ENCODE results near the gene DNM2.

The DNM2 gene

DNA sequence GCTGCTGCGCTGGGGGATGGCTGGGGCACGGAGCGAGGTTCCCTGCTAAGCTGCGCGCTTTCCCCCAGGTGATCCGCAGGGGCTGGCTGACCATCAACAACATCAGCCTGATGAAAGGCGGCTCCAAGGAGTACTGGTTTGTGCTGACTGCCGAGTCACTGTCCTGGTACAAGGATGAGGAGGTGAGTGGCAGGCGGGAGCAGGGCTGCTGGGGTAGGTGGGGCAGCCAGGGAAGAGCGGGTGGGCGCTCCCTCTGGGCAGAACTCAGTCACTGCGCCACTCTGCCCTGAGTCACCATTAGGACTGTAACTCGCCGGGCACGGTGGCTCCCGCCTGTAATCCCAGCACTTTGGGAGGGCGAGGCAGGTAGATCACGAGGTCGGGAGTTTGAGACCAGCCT lies 94.3 kb downstream of the DNM2 start:
- DNase-seq (ENCODE audit: low read depth, low spot score): no peak

DNA sequence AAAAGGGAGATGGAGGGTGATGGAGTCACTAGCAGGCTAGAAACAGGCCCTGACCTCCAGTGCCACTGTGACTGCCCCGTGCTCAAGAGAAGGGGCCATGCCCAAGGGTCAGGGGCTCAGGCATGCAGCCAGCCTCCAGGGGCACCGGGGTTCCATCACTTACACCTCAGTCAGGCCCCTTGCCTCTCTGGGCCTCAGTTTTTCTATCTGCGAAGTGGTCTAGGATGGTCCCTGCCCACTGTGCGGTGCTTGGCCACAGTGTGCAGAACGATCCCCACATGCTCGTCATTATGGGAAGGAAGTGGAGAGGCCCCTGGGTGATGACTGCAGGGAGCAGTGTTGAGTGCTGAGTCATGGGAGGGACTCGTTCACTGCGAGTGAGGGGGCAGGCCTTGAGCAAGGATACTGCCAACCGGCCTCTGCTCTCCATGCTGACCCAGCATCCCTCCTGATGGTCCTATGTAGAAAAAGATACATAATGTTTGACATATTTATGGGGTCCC lies 95.1 kb downstream of the DNM2 start:
- peak; percentile 89 for DNase-seq (ENCODE audit: low read depth, low spot score)

DNA sequence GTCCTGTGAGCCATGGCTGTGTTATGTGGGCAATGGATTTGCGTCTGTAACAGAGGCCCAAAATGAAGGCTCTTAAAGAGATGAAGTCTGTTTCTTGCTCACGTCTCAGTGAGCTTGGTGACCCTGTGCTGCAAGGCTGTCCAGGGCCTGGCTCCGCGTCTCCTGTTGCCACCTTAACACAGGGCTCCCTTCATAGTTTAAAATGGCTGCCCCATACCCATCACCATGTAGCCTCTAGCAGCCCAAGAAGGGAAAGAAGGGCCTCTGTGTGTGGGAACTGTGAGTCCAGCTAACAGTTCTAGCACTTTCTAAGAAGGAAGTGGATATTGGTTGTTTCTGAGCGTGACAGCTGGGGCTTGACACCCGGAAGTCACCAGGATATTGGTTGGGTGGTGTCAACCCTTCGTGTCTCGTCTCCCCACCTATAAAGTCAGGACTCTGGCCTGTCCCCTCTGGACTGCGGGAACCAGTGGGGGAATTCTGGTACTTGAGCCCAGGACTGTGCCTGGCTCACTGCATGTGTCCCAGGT lies 97.2 kb downstream of the DNM2 start:
- DNase-seq (ENCODE audit: low read depth, low spot score): no peak

DNA sequence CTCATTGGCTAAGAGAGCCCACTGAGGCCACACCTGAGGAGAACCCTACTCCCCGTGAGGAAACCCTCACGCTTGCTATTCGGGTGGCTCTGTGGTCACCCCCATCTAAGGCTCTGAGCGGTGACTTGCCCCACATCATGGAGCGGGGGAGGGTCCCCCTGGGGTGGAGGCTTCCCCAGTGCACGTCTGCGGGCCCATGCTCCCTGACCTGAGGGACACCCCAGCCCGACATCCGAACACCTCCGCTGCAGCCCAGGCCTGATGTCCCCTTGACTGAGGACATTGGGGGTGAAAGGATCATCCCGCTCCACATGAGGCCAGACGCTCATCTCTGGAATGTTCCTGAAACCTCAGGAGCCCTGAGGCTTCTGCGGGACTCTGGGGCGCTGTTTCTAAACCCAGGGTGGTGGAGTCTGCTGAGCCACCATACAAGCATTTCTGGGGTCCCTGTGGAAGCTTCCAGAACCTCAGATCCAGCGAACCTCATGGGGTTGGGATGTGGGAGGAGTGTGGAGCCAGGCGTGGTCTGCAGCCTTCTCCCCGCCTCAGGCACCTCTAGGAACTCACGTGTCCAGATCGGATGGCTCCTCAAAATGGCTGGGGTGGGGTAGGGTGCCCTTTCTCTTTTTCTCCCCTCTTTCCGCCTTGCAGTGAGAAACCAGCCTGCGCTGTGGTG lies 98.2 kb downstream of the DNM2 start:
- DNase-seq (ENCODE audit: low read depth, low spot score): no peak

DNA sequence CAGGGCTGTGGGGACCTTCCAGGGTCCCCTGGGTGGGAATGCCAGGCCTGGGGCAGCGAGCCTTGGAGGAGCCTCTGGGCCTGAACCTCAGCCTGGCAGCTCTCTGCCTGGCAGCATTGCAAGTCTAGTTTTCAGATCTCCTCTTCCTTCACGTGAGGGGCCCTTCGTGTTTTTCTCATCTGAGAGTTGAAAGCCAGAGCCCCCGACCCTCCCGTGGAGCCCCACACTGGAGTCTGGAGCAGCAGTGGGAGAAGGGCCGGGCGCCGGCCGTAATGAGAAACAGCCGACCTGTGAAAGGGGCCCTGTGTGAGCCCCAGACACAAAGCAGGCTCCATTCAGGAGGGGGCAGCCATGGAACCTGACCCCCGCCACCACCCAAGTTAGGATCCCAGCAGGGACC lies 98.8 kb downstream of the DNM2 start:
- no peak for DNase-seq (ENCODE audit: low read depth, low spot score)

DNA sequence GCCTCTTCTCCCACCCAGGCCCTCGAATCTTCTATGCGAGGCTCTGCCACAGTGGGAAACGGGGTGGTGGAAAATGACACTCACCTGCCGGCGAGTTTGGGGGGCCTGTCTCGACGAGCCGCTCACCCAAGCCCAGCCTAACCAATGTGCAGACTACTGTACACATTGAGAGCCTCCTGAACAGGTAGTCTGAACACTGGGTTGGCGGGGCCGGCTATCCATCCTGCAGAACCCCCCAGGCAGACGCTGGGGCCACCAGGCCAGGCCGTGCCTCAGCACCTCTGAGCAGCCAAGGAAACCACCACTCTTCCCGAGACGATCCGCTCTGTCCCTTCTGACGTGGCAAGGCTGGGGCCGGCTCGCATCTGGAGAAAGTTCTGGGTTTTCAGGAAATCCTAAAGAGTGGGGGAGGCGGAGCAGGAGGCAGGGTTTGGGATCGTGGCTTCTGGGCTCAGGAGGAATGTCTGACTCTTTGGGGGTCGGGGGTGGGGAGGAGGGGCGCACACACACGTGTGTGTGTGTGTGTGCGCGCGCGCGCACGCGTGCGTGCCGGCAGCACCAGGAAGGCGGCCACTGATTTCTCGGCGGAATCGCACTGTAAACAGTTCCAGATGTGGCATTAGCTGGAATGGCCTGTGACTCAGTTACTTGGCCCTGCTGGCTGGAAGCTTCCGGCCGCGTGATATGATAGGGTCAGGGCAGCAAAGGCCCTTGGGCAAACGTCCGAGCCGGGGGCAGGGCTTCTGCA lies 99.6 kb downstream of the DNM2 start:
- DNase-seq (ENCODE audit: low read depth, low spot score): peak; percentile 25

DNA sequence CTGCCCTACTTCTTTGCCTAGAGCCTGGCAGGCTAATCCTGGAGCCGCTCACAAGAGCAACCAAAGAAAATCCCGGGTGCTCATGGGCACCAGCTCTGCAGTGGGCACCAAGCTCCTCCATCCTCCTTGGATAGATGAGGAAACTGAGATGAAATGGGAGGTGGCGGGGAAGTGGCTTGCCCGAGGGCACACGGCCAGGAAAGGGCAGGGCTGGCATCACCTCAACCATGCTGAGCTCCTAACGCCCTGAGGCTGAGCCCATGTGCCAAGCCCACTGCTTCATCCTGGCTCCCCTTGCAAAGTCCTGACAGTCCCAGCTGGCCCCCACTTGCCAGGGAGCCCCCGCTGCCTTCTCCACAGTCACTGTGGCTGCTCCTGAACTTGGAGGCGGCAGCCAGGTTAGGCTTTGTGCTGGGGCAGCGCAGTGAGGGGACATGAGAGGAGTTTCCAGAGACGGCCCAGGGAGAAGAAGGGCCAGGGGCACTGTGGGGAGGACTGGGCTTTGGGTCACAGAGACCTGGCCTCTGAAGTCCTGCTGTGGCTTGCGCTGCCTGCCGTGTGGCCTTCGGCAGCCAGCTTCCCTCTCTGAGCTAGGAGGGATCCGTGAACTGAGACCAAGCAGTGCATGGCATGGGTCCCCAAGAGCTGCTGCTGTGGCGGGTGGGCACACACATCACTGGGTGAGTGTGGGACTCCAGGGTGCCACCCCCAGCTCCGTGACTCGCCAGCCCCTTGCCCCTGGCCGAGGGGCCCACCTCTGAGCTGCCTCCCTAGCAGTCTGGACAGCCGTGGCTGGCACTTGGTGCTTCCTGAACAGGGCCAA lies 100.6 kb downstream of the DNM2 start:
- DNase-seq (ENCODE audit: low read depth, low spot score): no peak

DNA sequence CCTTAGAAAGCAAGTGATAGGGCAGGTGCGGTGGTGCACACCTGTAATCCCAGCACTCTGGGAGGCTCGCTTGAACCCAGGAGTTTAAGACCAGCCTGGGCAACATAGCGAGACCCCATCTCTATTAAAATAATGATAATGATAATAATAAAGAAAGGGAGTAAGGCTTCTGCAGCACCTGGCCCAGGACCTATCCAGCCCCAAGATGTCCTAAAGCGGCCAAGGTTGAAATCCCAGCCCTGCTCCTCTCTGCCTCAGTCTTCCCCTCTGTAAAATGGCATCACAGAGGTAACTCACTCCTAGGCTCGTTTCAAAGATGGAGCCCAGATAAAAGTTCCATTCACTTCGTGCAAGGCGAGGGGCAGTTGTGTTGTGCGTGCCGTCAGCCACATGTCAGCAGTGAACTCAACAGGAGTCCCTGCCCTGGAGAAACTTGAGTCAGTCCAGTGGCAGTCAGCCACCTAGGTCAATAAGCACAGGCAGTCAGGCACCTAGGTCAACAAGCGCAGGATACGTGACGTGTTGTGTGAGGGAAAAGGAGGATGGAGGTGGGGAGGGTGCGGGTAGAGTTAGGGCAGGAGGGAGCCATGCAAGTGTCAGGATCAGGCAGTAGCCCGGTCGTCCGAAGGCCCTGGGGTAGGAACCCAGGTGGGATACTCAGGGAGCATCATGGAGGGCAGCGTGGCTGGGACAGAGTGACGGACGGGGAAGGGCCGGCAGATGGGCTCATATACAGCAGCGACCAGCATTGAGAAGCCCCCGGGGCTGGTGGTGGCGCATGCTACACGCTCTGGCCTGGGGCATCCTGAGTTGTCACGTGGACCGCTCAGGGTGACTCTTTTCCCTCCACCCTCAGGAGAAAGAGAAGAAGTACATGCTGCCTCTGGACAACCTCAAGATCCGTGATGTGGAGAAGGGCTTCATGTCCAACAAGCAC lies 101.5 kb downstream of the DNM2 start:
- DNase-seq (ENCODE audit: low read depth, low spot score): no peak

DNA sequence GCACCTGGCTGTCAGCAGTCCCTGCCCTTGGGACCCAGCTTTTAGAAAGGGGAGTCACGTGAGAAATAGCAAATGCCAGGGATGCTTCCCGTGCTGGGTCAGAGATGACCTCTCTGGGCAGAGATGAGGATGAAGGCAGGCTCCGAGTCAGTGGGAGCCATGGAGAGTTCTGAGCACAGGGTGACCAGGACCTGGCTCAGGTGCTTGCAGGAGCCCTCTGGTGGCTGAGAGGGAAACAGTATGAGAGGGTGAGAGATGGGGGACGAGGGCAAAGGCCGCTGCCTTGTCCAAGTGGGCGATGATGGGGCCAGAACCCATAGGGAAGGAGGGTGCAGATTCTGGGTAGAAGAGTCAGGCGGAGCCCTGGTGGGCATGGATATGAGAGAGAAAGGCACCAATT lies 102.3 kb downstream of the DNM2 start:
- no peak for DNase-seq (ENCODE audit: low read depth, low spot score)

DNA sequence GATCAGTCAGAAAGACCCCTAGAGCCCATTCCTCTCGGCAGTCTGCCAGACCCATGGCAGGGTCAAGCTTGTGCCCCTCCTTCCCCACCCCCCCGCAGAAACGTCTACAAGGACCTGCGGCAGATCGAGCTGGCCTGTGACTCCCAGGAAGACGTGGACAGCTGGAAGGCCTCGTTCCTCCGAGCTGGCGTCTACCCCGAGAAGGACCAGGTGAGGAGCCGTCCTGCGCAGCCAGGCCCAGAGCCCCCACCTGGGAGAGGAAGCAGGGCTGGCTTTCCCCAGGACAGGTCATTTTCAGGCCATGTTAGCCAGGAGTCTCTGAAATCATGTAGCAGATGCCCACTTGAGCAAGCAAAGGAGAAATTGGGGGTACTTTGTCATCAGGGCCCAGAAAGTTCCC lies 105.8 kb downstream of the DNM2 start:
- DNase-seq (ENCODE audit: low read depth, low spot score): no peak

DNA sequence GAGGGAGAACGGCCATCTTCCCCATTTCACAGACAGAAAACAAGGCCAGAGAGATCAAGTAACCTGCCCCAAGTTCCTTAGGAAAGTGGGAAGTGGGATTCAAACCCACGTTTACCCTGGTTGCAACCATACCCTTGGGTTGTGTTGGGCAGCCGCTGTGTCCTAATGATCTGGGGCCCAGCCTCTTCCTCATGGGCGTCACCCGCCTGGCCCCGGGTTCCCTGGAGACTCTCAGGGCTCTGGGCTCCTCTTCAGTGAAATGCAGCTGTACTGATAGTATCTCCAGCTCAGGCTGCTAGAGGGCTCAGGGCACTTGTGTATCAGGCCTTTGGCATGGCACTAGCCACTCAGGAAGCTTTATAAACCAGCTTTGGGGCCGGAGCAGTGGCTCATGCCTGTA lies 108.4 kb downstream of the DNM2 start:
- DNase-seq (ENCODE audit: low read depth, low spot score): no peak

DNA sequence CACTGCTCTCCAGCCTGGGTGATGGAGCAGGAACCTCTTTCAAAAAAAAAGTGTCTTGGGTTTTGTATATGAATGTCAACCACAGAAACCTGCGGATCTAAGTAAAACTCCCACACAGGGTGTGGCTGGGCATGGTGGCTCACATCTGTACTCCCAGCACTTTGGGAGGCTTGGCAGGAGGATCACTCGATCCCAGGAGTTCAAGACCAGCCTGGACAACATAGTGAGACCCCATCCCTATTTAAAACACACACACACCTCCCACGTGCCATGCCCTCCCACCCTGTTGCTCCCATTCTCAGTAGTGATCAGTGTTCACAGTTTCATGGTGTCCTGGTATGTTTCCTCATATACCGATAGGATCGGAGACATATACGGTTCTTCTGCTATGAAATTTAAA lies 109.0 kb downstream of the DNM2 start:
- no peak for DNase-seq (ENCODE audit: low read depth, low spot score)

DNA sequence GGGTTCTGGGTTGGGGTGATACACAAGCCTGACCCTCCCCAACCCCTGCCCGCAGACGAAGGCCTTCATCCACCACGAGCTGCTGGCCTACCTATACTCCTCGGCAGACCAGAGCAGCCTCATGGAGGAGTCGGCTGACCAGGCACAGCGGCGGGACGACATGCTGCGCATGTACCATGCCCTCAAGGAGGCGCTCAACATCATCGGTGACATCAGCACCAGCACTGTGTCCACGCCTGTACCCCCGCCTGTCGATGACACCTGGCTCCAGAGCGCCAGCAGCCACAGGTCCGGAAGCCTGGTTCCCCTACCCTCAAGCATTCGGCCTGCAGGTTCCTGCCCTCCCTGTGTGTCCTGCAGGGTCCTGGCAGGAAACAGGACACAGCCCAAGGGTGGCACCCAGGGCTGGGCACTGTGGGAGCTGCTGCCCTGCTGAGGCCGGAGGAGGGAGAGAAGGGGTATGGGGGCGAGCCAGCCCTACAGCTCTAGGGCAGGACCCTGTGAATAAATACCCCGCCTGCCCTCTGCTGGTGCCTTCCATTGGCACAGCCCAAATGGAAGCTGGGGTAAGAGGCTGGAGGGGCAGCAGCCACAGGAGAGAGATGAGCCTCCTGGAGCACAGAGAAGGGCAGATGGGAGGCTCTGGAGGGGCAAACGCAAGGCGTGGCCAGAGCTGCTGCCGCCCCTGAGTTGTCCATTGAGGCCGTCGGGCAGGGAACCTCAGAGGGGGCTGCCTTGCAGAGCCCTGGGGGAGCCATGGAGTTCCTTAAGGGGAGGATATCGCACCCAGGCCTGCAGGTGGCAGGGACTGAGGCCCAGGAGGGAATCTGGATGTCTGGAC lies 111.3 kb downstream of the DNM2 start:
- DNase-seq (ENCODE audit: low read depth, low spot score): no peak

DNA sequence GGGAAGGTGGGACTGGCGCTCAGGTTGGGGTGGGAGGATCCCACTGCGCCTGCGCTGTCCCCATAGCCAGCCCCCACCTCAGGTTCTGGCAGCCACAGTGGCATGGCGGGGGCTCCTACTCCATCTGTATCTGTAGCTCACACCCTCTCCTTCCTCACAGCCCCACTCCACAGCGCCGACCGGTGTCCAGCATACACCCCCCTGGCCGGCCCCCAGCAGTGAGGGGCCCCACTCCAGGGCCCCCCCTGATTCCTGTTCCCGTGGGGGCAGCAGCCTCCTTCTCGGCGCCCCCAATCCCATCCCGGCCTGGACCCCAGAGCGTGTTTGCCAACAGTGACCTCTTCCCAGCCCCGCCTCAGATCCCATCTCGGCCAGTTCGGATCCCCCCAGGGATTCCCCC lies 112.1 kb downstream of the DNM2 start:
- DNase-seq (ENCODE audit: low read depth, low spot score): no peak

DNA sequence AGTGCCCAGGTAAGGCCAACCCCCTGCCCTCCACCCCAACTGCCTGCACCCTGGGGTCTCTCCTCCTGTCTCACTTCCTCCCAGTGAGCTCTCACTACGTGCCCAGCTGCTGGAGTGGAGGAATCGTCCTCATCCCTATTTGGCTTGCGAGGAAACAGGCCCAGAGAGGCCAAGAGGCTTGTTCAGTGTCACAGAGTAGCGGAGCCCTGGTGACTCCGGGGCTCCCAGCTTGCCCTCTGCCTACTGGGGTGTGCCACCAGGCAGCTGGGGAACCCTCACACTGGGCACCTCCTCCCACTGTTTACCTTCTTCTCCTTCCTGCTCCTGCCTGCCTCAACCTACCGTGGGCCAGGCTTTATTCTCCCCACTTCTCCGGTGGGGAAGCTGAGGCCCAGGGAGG lies 112.5 kb downstream of the DNM2 start:
- no peak for DNase-seq (ENCODE audit: low read depth, low spot score)

DNA sequence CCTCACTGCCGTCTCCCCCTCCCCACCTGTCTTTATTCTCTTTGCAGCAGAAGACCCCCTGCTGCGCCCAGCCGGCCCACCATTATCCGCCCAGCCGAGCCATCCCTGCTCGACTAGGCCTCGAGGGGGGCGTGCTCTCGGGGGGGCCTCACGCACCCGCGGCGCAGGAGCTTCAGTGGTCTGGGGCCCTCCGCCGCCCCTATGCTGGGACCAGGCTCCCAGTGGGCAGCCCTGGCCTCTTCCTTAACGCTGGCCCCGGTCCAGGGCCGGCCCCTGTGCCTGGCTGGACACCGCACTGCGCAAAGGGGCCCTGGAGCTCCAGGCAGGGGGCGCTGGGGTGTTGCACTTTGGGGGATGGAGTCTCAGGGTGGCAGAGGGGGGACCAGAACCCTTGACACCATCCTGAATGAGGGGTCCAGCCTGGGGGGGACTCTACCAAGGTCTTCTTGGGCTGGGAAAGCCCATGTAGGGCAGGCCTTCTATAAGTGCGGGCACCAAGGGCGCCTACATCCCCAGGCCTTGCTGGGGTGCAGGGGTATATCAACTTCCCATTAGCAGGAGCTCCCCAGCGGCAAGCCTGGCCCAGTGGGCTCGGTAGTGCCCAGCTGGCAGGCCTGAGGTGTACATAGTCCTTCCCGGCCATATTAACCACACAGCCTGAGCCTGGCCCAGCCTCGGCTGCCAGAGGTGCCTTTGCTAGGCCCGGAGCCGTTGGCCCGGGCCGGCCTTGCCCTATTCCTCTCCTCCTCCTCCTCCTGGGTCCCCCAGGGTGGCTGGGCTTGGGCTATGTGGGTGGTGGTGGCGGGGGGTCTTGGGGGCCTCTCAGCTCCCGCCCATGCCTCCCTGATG lies 113.3 kb downstream of the DNM2 start:
- no peak for DNase-seq (ENCODE audit: low read depth, low spot score)

DNA sequence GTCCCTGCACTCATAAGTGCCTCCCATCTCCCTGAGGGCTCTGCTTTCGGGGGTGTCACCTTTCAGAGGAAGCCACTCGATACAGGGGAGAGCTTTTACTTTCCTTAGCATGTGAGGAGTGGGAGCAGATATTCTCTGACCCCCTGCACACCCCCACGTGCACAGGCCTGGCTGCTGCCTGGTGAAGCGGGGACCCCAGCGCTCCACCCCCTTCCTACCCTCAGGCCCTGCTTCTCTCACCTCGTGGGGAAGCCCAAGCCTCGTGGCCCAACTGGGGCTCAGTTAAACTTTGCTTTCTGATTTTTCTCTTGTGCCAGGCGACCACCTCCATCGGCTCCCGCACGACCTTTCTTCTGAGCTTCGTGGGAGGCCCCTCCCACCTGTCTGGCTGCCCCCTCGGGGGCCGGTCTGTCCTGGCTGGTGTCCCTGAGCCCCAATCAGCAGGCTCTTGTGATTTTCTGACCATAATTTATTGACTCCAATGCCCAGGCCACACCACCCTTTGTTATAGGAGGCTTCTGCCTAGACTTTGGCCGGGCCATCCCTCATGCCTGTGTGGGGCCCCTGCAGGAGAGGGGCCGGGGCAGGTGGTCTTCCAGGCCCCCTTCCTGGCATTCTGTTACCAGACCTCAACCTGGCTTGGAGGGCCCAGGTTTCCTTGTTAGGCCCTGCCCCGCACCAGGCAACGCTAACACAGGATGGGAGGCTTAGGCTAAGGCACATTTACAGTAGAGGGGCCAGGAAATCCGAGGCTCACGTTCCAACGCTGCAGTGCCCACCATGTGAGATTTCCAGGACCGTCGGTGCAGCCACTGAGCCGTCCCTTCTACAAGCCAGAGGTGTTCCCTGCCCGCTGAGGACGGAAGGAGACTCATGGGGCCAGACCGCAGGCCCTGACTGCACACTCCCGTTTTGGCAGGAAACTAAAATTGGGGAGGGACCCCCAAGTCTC lies 114.4 kb downstream of the DNM2 start:
- DNase-seq (ENCODE audit: low read depth, low spot score): no peak

DNA sequence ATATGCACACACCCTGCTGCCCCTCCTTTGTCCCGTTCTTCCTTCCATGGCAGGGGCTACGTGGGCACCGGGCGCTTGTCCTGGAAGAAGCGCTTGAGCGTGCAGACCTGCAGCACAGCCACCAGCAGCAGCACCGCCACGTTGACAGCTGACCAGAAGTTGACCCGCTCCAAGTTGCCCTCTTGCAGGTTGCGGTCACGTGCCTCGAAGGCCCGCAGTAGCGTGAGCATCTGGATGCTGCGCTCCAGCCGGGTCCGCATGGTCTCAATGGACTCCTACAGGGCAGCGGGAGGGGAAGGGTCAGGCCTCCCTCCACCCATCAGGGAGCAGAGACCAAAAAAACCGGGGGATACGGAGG lies 115.0 kb downstream of the DNM2 start:
- no peak for DNase-seq (ENCODE audit: low read depth, low spot score)
